ENCODE data around the gene PYCARD. TPM values are rescaled to one million over a fixed set of nuclear protein-coding genes. Genes with fewer than 3 reads are reported as not detected.

The PYCARD gene
- total and polyA plus RNA-seq, 7 experiments from 2014 or later, result 13.0 to 80.1 (median 41.0) TPM

- Mint-ChIP-seq H3K27me3 (peaks cover 42 to 64% (median 47%) of the 10 kb centered on the region in 5 donors), H3K27ac (peak within 1 kb of the TSS in 2 of 9 donors; percentile 17 to 62), H3K36me3 (peaks cover 0 to 3% (median 0%) of the 10 kb centered on the region in 5 donors), H3K4me1 (peaks cover 17 to 38% (median 19%) of the 10 kb centered on the region in 7 donors), H3K9me3 (no peaks in the 10 kb centered on the region), H3K4me3 (peak within 1 kb of the TSS; percentile 70 to 88 (median 81))
- no peak for DNase-seq
- Histone ChIP-seq H3K4me3 (ENCODE audit: low read length) (peak within 1 kb of the TSS; percentile 48), H3K4me1 (ENCODE audit: control insufficient read depth in 2 of 2, insufficient read depth in 2 of 2, low read length in 2 of 2) (peaks cover 18 to 25% of the 10 kb centered on the region in 2 donors), H3K36me3 (ENCODE audit: control insufficient read depth in 2 of 3, insufficient read depth in 3 of 3, low read length in 3 of 3) (no peaks in the 10 kb centered on the region), H3K27ac (ENCODE audit: low read depth, low read length) (no peak within 1 kb of the TSS), H3K9me3 (ENCODE audit: control insufficient read depth in 2 of 3, low read length in 3 of 3) (no peaks in the 10 kb centered on the region), H3K27me3 (ENCODE audit: control insufficient read depth in 2 of 2, insufficient read depth in 2 of 2, low read length in 2 of 2) (peaks cover 11 to 19% of the 10 kb centered on the region in 2 donors)
- ChIA-PET POLR2A (interaction anchor here (0.6 to 4.8 kb wide), 7 partner anchors 15 to 236 kb away, joined by 3 to 22 read pairs (median 4); partner anchors contain the start of genes FUS and PYCARD), CTCF (interaction anchor here (0.6 to 0.7 kb wide), 2 partner anchors 15 to 115 kb away, joined by 6 to 7 read pairs; no protein-coding TSS in a partner anchor)
- intact Hi-C loops (cut with micrococcal nuclease), result no loop called here
- peak; percentile 45 for ATAC-seq
Measured at GRCh38 chr16:31216422-31217135, 14.0 kb upstream of the PYCARD start, which contains the start of gene PYDC1. TSS of gene PYDC1 (minus strand) at chr16:31217135. CDS start at chr16:31217028, 107 bp downstream.

- ChIA-PET CTCF (no interaction called here), POLR2A (interaction anchor here (0.6 to 4.8 kb wide), 6 partner anchors 14 to 237 kb away, joined by 3 to 22 read pairs (median 4); partner anchors contain the start of genes FUS, KAT8 and PYCARD)
- no peak overlapping the region for H3K27ac ChIP-seq (ENCODE audit: low read depth, low read length)
- peak overlapping the region; percentile 70 to 88 (median 81) for H3K4me3 Mint-ChIP-seq
- H3K9me3 ChIP-seq (ENCODE audit: control insufficient read depth in 2 of 3, low read length in 3 of 3), result no peaks in the 10 kb centered on the region
- H3K4me1 ChIP-seq (ENCODE audit: control insufficient read depth in 2 of 2, insufficient read depth in 2 of 2, low read length in 2 of 2), result peaks cover 18 to 25% of the 10 kb centered on the region in 2 donors
- intact Hi-C loops (cut with micrococcal nuclease), result loop anchor here in 1 of 2 donors (2.0 kb wide), 1 partner anchor 15 kb away; no protein-coding TSS in a partner anchor
- no peaks in the 10 kb centered on the region for H3K36me3 ChIP-seq (ENCODE audit: control insufficient read depth in 2 of 3, insufficient read depth in 3 of 3, low read length in 3 of 3)
- H3K27ac Mint-ChIP-seq, result no peak overlapping the region
- H3K9me3 Mint-ChIP-seq, result no peaks in the 10 kb centered on the region
- peak overlapping the region; percentile 30 for H3K4me3 ChIP-seq (ENCODE audit: low read length)
- peaks cover 11 to 19% of the 10 kb centered on the region in 2 donors for H3K27me3 ChIP-seq (ENCODE audit: control insufficient read depth in 2 of 2, insufficient read depth in 2 of 2, low read length in 2 of 2)
- H3K27me3 Mint-ChIP-seq, result peaks cover 34 to 54% (median 36%) of the 10 kb centered on the region in 5 donors
- peaks cover 0 to 3% (median 0%) of the 10 kb centered on the region in 5 donors for H3K36me3 Mint-ChIP-seq
- H3K4me1 Mint-ChIP-seq, result peaks cover 17 to 40% (median 19%) of the 10 kb centered on the region in 7 donors
- DNase-seq (peak in 1 of 9 donors; percentile 43), ATAC-seq (peak; percentile 65)
Measured at GRCh38 chr16:31215287-31216162, 13.0 kb upstream of the PYCARD start.

GRCh38 chr16:31214708-31215286, 12.2 kb upstream of the PYCARD start:
- H3K27me3 Mint-ChIP-seq, result peaks cover 34 to 54% (median 36%) of the 10 kb centered on the region in 5 donors
- ChIA-PET CTCF (no interaction called here), POLR2A (interaction anchor here (1.0 to 4.8 kb wide), 3 partner anchors 13 to 98 kb away, joined by 3 to 22 read pairs (median 4); partner anchors contain the start of genes KAT8 and PYCARD)
- H3K36me3 ChIP-seq (ENCODE audit: control insufficient read depth in 2 of 3, insufficient read depth in 3 of 3, low read length in 3 of 3), result no peaks in the 10 kb centered on the region
- H3K9me3 ChIP-seq (ENCODE audit: control insufficient read depth in 2 of 3, low read length in 3 of 3), result no peaks in the 10 kb centered on the region
- peak in 1 of 9 donors; percentile 21 for DNase-seq
- peak; percentile 48 for ATAC-seq
- peak overlapping the region; percentile 63 to 88 (median 78) for H3K4me3 Mint-ChIP-seq
- H3K27ac Mint-ChIP-seq, result no peak overlapping the region
- peaks cover 18 to 25% of the 10 kb centered on the region in 2 donors for H3K4me1 ChIP-seq (ENCODE audit: control insufficient read depth in 2 of 2, insufficient read depth in 2 of 2, low read length in 2 of 2)
- H3K36me3 Mint-ChIP-seq, result peaks cover 0 to 3% (median 0%) of the 10 kb centered on the region in 5 donors
- intact Hi-C loops (cut with micrococcal nuclease), result loop anchor here in 1 of 2 donors (2.0 kb wide), 1 partner anchor 14 kb away; no protein-coding TSS in a partner anchor
- H3K4me1 Mint-ChIP-seq, result peaks cover 17 to 40% (median 19%) of the 10 kb centered on the region in 7 donors
- H3K27ac ChIP-seq (ENCODE audit: low read depth, low read length), result no peak overlapping the region
- H3K4me3 ChIP-seq (ENCODE audit: low read length), result peak overlapping the region; percentile 30
- peaks cover 11 to 19% of the 10 kb centered on the region in 2 donors for H3K27me3 ChIP-seq (ENCODE audit: control insufficient read depth in 2 of 2, insufficient read depth in 2 of 2, low read length in 2 of 2)
- no peaks in the 10 kb centered on the region for H3K9me3 Mint-ChIP-seq

- H3K27me3 Mint-ChIP-seq, result peaks cover 30 to 53% (median 36%) of the 10 kb centered on the region in 5 donors
- Histone ChIP-seq H3K9me3 (ENCODE audit: control insufficient read depth in 2 of 3, low read length in 3 of 3) (no peaks in the 10 kb centered on the region), H3K4me3 (ENCODE audit: low read length) (no peak within 1 kb of the TSS), H3K27ac (ENCODE audit: low read depth, low read length) (no peak within 1 kb of the TSS), H3K4me1 (ENCODE audit: control insufficient read depth in 2 of 2, insufficient read depth in 2 of 2, low read length in 2 of 2) (peaks cover 18 to 25% of the 10 kb centered on the region in 2 donors), H3K27me3 (ENCODE audit: control insufficient read depth in 2 of 2, insufficient read depth in 2 of 2, low read length in 2 of 2) (peaks cover 11 to 19% of the 10 kb centered on the region in 2 donors), H3K36me3 (ENCODE audit: control insufficient read depth in 2 of 3, insufficient read depth in 3 of 3, low read length in 3 of 3) (no peaks in the 10 kb centered on the region)
- intact Hi-C loops (cut with micrococcal nuclease), result loop anchor here in 1 of 2 donors (2.0 kb wide), 1 partner anchor 13 kb away; no protein-coding TSS in a partner anchor
- no peak for DNase-seq
- H3K4me1 Mint-ChIP-seq, result peaks cover 17 to 40% (median 19%) of the 10 kb centered on the region in 7 donors
- ChIA-PET CTCF (interaction anchor here (0.6 kb wide), 1 partner anchor 782 kb away, joined by 4 read pairs; no protein-coding TSS in a partner anchor), POLR2A (interaction anchor here (1.2 to 4.8 kb wide), 2 partner anchors 12 to 32 kb away, joined by 4 to 22 read pairs; partner anchors contain the start of gene PYCARD)
- peaks cover 0 to 3% (median 0%) of the 10 kb centered on the region in 5 donors for H3K36me3 Mint-ChIP-seq
- peak within 1 kb of the TSS in 2 of 9 donors; percentile 16 to 63 for H3K27ac Mint-ChIP-seq
- peak within 1 kb of the TSS in 8 of 10 donors; percentile 29 to 88 (median 78) for H3K4me3 Mint-ChIP-seq
- H3K9me3 Mint-ChIP-seq, result no peaks in the 10 kb centered on the region
- ATAC-seq, result peak; percentile 15
Measured at GRCh38 chr16:31213877-31214707, 11.5 kb upstream of the PYCARD start, which contains the start of gene TRIM72. TSS of gene TRIM72 (plus strand) at chr16:31214119. CDS start at chr16:31214739, 620 bp downstream.

GRCh38 chr16:31213342-31213741, 10.8 kb upstream of the PYCARD start:
- peak overlapping the region in 2 of 9 donors; percentile 16 to 63 for H3K27ac Mint-ChIP-seq

More at GRCh38 chr16:31213342-31213741, 10.8 kb upstream of the PYCARD start:
- Mint-ChIP-seq H3K4me1 (peaks cover 17 to 40% (median 19%) of the 10 kb centered on the region in 7 donors), H3K4me3 (peak overlapping the region in 3 of 10 donors; percentile 10 to 43 (median 13)), H3K9me3 (no peaks in the 10 kb centered on the region), H3K36me3 (peaks cover 0 to 3% (median 0%) of the 10 kb centered on the region in 5 donors), H3K27me3 (peaks cover 22 to 46% (median 29%) of the 10 kb centered on the region in 5 donors)
- no peak for DNase-seq
- ChIA-PET POLR2A (interaction anchor here (4.8 kb wide), 1 partner anchor 12 kb away, joined by 22 read pairs; the partner anchor contains the start of gene PYCARD), CTCF (interaction anchor here (0.6 kb wide), 1 partner anchor 781 kb away, joined by 4 read pairs; no protein-coding TSS in a partner anchor)
- Histone ChIP-seq H3K27me3 (ENCODE audit: control insufficient read depth in 2 of 2, insufficient read depth in 2 of 2, low read length in 2 of 2) (peaks cover 11 to 19% of the 10 kb centered on the region in 2 donors), H3K27ac (ENCODE audit: low read depth, low read length) (no peak overlapping the region), H3K4me1 (ENCODE audit: control insufficient read depth in 2 of 2, insufficient read depth in 2 of 2, low read length in 2 of 2) (peaks cover 18 to 25% of the 10 kb centered on the region in 2 donors), H3K4me3 (ENCODE audit: low read length) (no peak overlapping the region), H3K36me3 (ENCODE audit: control insufficient read depth in 2 of 3, insufficient read depth in 3 of 3, low read length in 3 of 3) (no peaks in the 10 kb centered on the region), H3K9me3 (ENCODE audit: control insufficient read depth in 2 of 3, low read length in 3 of 3) (no peaks in the 10 kb centered on the region)
- no peak for ATAC-seq
- intact Hi-C loops (cut with micrococcal nuclease), result no loop called here

Data from naive thymus-derived CD4-positive, alpha-beta T cell (primary cell).